ENCODE data around the gene KCNG2. TPM values are rescaled to one million over a fixed set of nuclear protein-coding genes. Genes with fewer than 3 reads are reported as not detected.

Gene KCNG2
- total RNA-seq, 1 donor from 2014 or later: not detected

DNA sequence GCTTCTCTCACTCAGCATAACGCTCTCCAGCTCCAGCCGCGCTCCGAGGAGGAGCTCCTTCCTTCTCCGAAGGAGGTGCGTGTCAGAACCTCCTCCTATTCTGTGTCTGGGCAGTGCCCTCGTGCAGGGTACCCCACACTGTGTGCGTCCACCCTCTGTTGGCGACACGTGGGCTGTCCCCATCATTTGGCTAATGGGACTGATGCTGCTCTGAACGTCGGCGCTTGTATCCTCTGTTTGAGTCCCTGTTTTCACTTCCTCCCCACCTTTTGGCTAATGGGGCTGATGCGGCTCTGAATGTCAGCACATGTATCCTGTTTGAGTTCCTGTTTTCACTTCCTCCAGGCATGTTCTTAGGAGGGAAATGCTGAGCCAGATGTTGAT, 22.2 kb downstream of the KCNG2 start:
- H3K36me3 Mint-ChIP-seq: no peaks in the 10 kb centered on the region
- no peaks in the 10 kb centered on the region for H3F3A ChIP-seq (ENCODE audit: low read depth)
- no peaks in the 10 kb centered on the region for H3K9me3 Mint-ChIP-seq
- no peaks in the 10 kb centered on the region for H3K9me3 ChIP-seq (ENCODE audit: low read depth)
- peaks cover 17% of the 10 kb centered on the region for H3K27me3 ChIP-seq
- H3K27ac ChIP-seq: no peak overlapping the region
- TF ChIP-seq EZH2phosphoT487 (IDR thresholded peaks at IDR 0.05): no peak
- TF ChIP-seq, protein P1, sequence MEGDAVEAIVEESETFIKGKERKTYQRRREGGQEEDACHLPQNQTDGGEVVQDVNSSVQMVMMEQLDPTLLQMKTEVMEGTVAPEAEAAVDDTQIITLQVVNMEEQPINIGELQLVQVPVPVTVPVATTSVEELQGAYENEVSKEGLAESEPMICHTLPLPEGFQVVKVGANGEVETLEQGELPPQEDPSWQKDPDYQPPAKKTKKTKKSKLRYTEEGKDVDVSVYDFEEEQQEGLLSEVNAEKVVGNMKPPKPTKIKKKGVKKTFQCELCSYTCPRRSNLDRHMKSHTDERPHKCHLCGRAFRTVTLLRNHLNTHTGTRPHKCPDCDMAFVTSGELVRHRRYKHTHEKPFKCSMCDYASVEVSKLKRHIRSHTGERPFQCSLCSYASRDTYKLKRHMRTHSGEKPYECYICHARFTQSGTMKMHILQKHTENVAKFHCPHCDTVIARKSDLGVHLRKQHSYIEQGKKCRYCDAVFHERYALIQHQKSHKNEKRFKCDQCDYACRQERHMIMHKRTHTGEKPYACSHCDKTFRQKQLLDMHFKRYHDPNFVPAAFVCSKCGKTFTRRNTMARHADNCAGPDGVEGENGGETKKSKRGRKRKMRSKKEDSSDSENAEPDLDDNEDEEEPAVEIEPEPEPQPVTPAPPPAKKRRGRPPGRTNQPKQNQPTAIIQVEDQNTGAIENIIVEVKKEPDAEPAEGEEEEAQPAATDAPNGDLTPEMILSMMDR (IDR thresholded peaks at IDR 0.05): no peak
- no peak for TF ChIP-seq EZH2 (IDR thresholded peaks at IDR 0.05)
- no peak overlapping the region for H3K4me2 ChIP-seq
- H3K36me3 ChIP-seq: no peaks in the 10 kb centered on the region
- H3K27me3 Mint-ChIP-seq (ENCODE audit: insufficient read depth, low read depth): peaks cover 6% of the 10 kb centered on the region
- no peaks in the 10 kb centered on the region for H3K79me2 ChIP-seq (ENCODE audit: low read depth)
- H3K4me1 ChIP-seq: no peaks in the 10 kb centered on the region
- no peak overlapping the region for H3K9ac ChIP-seq
- H3K4me3 ChIP-seq: no peak overlapping the region
- DNase-seq (ENCODE audit: low spot score): no peak
- no peak overlapping the region for H3K27ac Mint-ChIP-seq
- no peaks in the 10 kb centered on the region for H4K20me1 ChIP-seq (ENCODE audit: low read depth)
- H2AFZ ChIP-seq (replicated peaks): no peak overlapping the region
- no peaks in the 10 kb centered on the region for H3K4me1 Mint-ChIP-seq
- H3K4me3 Mint-ChIP-seq: no peak overlapping the region

DNA sequence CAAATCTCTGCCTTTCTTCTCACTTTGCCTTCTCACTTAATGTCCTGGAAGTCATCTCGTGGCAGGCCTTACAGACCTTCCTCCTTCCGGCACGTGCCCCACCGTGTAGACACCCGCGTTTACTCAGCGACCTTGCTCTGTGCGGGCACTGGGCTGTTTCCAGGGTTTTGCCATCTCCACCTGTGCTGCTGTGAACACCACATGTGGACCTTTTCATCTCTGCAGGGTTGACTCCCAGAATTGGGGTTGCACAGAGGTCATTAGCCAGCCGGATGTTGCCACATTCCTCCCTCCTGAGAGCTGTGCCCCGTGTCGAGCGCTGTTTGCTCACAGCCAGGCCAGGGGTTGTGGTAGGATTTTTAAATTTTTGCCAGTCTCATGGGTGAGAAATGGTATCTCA, 25.4 kb downstream of the KCNG2 start:
- H4K20me1 ChIP-seq (ENCODE audit: low read depth): no peaks in the 10 kb centered on the region
- no peaks in the 10 kb centered on the region for H3K27me3 ChIP-seq
- H3K4me3 ChIP-seq: no peak overlapping the region
- H3K9ac ChIP-seq: no peak overlapping the region
- no peak for TF ChIP-seq EZH2 (IDR thresholded peaks at IDR 0.05)
- TF ChIP-seq, protein P1 (IDR thresholded peaks at IDR 0.05): no peak
- TF ChIP-seq EZH2phosphoT487 (IDR thresholded peaks at IDR 0.05): no peak
- H3K36me3 ChIP-seq: no peaks in the 10 kb centered on the region
- Mint-ChIP-seq H3K27me3 (ENCODE audit: insufficient read depth, low read depth) (peaks cover 6% of the 10 kb centered on the region), H3K4me3 (no peak overlapping the region), H3K4me1 (no peaks in the 10 kb centered on the region), H3K9me3 (no peaks in the 10 kb centered on the region), H3K36me3 (no peaks in the 10 kb centered on the region), H3K27ac (no peak overlapping the region)
- H3F3A ChIP-seq (ENCODE audit: low read depth): no peaks in the 10 kb centered on the region
- H3K27ac ChIP-seq: no peak overlapping the region
- H3K4me1 ChIP-seq: no peaks in the 10 kb centered on the region
- no peaks in the 10 kb centered on the region for H3K79me2 ChIP-seq (ENCODE audit: low read depth)
- DNase-seq (ENCODE audit: low spot score): no peak
- H3K9me3 ChIP-seq (ENCODE audit: low read depth): no peaks in the 10 kb centered on the region
- H2AFZ ChIP-seq (replicated peaks): no peak overlapping the region
- H3K4me2 ChIP-seq: no peak overlapping the region

DNA sequence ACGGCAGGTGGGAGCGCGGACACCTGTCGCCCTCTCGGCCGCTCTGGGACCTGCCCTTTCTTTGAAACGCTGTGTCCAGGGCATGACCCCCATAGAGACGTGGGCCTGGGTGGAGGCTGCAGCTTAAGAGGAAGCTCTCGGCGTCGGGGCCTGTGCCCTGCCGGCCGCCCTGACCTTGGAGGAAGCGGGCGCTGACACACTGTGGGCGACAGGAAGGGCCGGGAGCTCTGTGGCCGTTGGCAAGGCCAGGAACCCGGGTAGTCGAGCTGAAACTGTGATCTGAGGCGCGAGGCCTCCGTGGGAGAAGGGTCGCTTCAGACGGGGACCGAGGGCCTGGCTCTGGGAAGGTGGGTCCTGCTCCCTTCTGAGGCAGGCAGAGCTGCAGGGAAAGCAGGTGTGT, 28.2 kb downstream of the KCNG2 start:
- no peaks in the 10 kb centered on the region for H3K9me3 ChIP-seq (ENCODE audit: low read depth)

More for the DNA sequence above, 28.2 kb downstream of the KCNG2 start:
- Histone ChIP-seq H2AFZ (replicated peaks) (no peak overlapping the region), H3F3A (ENCODE audit: low read depth) (no peaks in the 10 kb centered on the region), H3K9ac (no peak overlapping the region), H3K36me3 (no peaks in the 10 kb centered on the region), H3K4me2 (no peak overlapping the region), H3K4me3 (no peak overlapping the region), H3K27ac (no peak overlapping the region), H3K79me2 (ENCODE audit: low read depth) (no peaks in the 10 kb centered on the region), H4K20me1 (ENCODE audit: low read depth) (no peaks in the 10 kb centered on the region), H3K4me1 (no peaks in the 10 kb centered on the region), H3K27me3 (no peaks in the 10 kb centered on the region)
- Mint-ChIP-seq H3K9me3 (peaks cover 4% of the 10 kb centered on the region), H3K4me3 (no peak overlapping the region), H3K27ac (no peak overlapping the region), H3K4me1 (no peaks in the 10 kb centered on the region), H3K36me3 (no peaks in the 10 kb centered on the region), H3K27me3 (ENCODE audit: insufficient read depth, low read depth) (peaks cover 4% of the 10 kb centered on the region)
- TF ChIP-seq, protein P1 (IDR thresholded peaks at IDR 0.05): no peak
- TF ChIP-seq EZH2phosphoT487 (IDR thresholded peaks at IDR 0.05): no peak
- no peak for TF ChIP-seq EZH2 (IDR thresholded peaks at IDR 0.05)
- DNase-seq (ENCODE audit: low spot score): no peak

Measured in neural progenitor cell (in vitro differentiated cells).